ENCODE data around the gene TGFB1. TPM values are rescaled to one million over a fixed set of nuclear protein-coding genes. Genes with fewer than 3 reads are reported as not detected.

The TGFB1 gene
- total and polyA plus RNA-seq, 2 of the 13 experiments (the other 11 are each of a cell fraction or from before 2014, with no cell fraction given), result 4.1 to 5.4 TPM

GRCh38 chr19:41325947-41326706 lies 27.6 kb downstream of the TGFB1 start (continued):
- TF ChIP-seq CCDC6 (CRISPR knock-in tag; IDR thresholded peaks at IDR 0.05), result no peak
- TF ChIP-seq SKI (IDR thresholded peaks at IDR 0.05; ENCODE audit: partially characterized antibody), result peak; percentile 35
- TF ChIP-seq MEIS1 (CRISPR knock-in tag; IDR thresholded peaks at IDR 0.05; ENCODE audit: borderline replicate concordance), result no peak
- TF ChIP-seq MTERF4 (CRISPR knock-in tag; IDR thresholded peaks at IDR 0.05), result no peak
- no peak for TF ChIP-seq MIXL1 (CRISPR knock-in tag; IDR thresholded peaks at IDR 0.05)
- no peak for TF ChIP-seq ZNF766 (CRISPR knock-in tag; IDR thresholded peaks at IDR 0.05; ENCODE audit: borderline replicate concordance)
- no peak for TF ChIP-seq ZBED4 (CRISPR knock-in tag; IDR thresholded peaks at IDR 0.05; ENCODE audit: borderline replicate concordance)
- no peak for TF ChIP-seq ZNF569 (CRISPR knock-in tag; IDR thresholded peaks at IDR 0.05; ENCODE audit: borderline replicate concordance)
- TF ChIP-seq GATAD1 (CRISPR knock-in tag; IDR thresholded peaks at IDR 0.05), result peak; percentile 45; the same call in 1 of the 2 replicates
- no peak for TF ChIP-seq HNRNPH1 (optimal IDR thresholded peaks at IDR 0.05; ENCODE audit: low read depth, low read length)
- TF ChIP-seq HMGXB4 (CRISPR knock-in tag; IDR thresholded peaks at IDR 0.05; ENCODE audit: borderline replicate concordance in 1 of 2, low read depth in 1 of 2), result no peak
- no peak for TF ChIP-seq NFYB (CRISPR knock-in tag; IDR thresholded peaks at IDR 0.05)
- TF ChIP-seq ZNF350 (CRISPR knock-in tag; IDR thresholded peaks at IDR 0.05; ENCODE audit: borderline replicate concordance, low read depth), result no peak
- no peak for TF ChIP-seq ZBTB10 (CRISPR knock-in tag; IDR thresholded peaks at IDR 0.05; ENCODE audit: borderline replicate concordance)
- TF ChIP-seq SAP130 (CRISPR knock-in tag; IDR thresholded peaks at IDR 0.05; ENCODE audit: low read depth), result peak; percentile 9; the same call in 1 of the 2 replicates

All from HepG2 (cell line).